ACHN (cell line): ENCODE data around the gene ID2.
A peak's percentile ranks its signal among the peaks of the same experiment; 100 is the strongest.

ENCODE experiments used
- DNase-seq: peaks from one replicate; pipeline ENCODE4 v3.0.0-alpha.2; 2015
- in situ Hi-C: cut with HindIII; loops from 2 replicates; pipeline ENCODE4 v1.10.0; 2017; ENCODE audit warnings: low sequenced_read_pairs, low pct_ligation_motif_present, low pct_unique_long_range_greater_than_20kb

The ID2 gene

DNA sequence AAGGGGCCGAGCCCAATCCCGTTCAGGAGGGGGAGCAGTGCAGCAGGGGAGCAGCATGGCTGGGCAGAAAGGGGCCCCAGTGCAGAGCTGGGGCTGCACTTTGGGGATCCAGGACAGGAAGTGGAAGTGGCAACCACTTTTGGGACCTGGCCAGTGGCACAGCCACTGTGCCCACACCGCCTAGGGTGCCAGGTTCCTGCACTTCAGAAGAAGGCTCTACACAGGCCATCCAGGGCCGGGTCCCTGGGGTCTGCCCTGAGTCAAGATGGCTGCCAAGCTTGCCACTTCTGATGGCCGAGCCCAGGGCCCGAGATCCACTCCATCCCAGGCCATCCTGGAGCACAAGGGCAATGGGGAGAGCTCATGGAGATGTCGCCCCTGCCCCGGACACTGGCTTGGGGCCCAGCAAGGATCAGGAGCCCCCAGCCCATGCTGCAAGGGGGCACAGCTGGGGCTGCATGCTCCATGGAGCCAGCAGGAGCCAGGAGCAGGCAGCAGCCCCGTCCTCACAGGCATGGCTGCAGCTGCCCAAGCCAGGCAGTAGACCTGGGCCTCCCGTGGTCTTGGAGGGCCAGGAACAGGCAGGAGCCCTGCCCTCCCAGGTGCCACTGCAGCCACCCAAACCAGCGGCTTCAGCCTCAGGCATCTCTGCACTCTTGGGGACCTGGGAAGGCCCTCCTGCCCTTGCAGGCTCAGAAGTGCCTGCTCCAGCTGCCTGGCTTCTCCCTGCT is 35.0 kb upstream of the ID2 start:
- no peak for DNase-seq
- in situ Hi-C loops, result no loop called here

- no peak for DNase-seq
- in situ Hi-C loops, result no loop called here
These were observed 34.4 kb upstream of the ID2 start for GRCh38 chr2:8647462-8647857.

DNA sequence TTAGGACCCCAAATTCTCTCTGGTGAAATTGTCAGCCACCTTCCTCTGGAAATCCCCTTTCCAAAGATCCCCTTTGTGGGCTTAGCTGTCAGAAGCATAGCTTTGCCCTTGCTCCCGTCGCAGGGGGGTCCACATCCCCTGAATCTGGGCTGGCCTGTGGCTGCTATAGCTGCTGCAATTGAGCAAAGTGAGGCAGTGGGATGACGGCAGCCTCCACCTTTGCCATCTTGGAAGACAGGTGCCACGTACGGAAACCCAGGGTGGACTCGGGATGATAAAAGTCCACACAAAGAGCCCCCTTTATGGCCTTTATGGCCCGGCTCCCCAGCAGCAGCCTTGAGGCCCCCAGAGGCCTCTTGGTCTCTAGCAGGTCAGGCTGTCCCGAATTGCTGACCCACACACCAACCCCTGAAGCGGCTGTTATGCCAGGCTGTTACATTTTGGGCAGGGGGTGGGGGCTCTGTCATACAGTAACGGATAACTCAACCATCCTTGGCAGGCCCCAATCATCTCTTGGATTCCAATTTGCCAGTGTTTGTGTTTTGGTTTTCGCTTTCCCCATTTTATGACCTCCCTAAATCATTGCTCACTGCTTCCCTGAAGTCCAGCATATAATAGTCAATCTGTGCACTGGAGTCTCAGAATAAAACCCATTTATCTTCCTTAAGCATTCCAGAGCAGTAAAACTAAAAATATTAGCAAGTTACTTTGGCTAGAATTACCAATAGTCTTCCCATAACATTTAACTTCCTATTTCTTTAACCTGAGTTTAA is 33.2 kb upstream of the ID2 start:
- no peak for DNase-seq
- in situ Hi-C loops, result no loop called here

GRCh38 chr2:8649718-8650117 is 32.1 kb upstream of the ID2 start:
- in situ Hi-C loops, result no loop called here
- DNase-seq, result no peak

GRCh38 chr2:8650256-8650655 is 31.6 kb upstream of the ID2 start:
- in situ Hi-C loops, result no loop called here
- no peak for DNase-seq

- DNase-seq, result no peak
- in situ Hi-C loops, result no loop called here
These were observed 29.0 kb upstream of the ID2 start for GRCh38 chr2:8652774-8653426.

DNA sequence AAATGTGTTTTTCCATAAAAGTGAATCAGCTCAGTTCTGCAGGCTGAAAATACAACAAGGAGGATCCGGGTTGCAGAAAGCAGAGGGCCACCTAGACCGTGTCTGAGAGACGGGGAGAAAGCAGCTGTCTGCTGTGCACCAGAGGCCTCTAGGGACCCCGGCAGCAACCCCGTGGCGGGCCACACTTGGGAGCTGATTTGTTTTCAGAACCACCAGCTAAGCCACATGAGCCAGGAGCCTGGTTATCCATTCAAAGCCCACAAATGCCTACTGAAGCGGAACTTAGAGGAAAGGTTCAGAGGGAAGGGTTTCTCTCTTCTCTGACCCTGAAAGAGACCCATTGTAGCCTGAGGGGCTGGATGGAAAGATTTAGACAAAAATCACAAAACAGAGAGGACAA is 28.4 kb upstream of the ID2 start:
- no peak for DNase-seq
- in situ Hi-C loops, result no loop called here

DNA sequence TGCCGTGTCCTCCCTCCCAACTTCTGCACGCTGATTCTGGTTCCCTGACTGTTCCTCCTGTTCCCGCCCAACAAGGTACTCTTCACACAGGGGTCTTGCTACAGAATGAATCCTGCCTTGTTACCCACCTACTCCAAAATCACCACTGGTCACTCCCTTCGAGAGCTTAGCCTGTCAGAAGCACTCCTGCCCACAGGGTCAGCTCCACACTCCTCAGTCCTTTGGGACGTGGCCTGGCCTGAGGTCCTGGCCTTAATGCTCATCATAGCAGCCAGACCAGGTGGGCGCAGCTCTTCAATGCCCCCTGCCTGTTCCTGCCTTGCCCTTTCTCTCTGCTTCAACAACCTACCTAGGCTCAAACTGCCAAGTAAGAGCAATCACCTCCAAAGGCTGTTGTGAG is 27.8 kb upstream of the ID2 start:
- no peak for DNase-seq
- in situ Hi-C loops, result no loop called here

- no peak for DNase-seq
- in situ Hi-C loops, result no loop called here
These were observed 27.4 kb upstream of the ID2 start for GRCh38 chr2:8654483-8654882.

DNA sequence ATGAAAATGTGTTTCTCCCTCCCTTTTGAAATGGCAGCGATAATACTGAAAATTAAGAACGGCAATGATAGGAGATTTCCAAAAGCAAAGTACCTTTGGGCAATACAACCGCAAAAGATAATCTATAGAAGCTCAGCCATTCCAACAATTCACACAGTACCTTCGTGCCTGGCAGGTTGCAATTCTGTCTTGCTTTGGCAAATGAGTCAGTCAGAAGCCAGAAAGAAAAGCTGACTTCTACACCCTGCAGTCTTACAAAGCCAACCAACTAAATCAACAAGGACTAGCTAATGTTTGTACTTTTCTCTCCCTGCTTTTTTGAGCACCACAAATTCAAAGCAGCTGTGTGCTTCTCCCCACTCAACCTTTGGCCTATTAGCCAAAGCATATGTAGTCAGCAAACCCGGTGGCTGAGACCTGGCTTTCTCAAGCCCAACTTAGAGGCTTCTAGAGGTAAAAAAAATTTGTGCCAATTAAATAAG is 25.7 kb upstream of the ID2 start:
- DNase-seq, result peak; percentile 12
- in situ Hi-C loops, result no loop called here

DNA sequence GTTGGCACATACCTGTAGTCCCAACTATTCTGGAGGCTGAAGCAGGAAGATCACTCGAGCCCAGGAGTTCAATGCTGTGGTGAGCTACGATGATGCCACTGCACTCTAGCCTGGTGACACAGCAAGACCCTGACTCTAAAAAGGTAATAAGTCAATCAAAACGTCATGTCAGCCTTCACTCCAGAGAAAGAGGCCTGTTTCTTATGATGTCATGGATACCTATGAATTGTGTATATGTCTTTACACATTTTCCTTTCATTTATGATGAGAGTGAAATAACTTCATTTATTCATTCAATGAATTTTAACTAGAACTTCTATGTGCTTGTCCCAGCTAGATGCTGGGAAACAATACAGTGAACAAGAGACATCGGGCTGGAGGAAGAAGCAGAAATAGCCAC is 25.0 kb upstream of the ID2 start:
- in situ Hi-C loops, result no loop called here
- no peak for DNase-seq

DNA sequence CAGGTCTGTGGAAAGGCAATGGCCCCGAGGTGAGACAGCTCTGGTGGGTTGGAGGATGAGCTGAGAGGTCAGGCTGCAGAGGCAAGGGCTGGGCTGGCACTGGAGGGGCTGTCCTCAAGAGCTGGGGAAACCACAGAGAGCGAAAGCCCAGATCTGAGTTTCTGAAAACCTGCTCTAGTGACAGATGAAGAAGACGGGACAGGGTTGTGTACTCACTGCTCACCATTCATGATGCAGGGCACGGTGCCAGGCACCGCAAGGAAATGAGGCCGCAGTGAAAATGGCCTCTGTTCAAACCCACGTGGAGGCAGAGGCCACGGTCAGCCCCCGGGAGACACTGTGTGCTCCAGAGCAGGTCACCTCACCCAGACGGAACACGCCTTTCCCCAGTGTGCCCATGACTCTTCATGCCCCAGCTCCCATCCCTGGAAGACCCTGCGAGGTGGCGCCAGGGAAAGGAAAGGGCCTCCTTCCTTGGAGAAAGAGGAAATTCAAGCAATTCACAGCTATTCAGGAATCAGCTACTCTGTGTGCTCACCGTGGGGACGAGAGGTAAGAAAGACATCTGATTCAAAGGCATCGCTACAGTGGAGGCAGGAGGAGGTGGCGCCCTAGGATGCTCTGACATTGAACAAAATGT is 24.3 kb upstream of the ID2 start:
- in situ Hi-C loops, result no loop called here
- no peak for DNase-seq

- no peak for DNase-seq
- in situ Hi-C loops, result no loop called here
These were observed 23.6 kb upstream of the ID2 start for GRCh38 chr2:8658064-8658862.

DNA sequence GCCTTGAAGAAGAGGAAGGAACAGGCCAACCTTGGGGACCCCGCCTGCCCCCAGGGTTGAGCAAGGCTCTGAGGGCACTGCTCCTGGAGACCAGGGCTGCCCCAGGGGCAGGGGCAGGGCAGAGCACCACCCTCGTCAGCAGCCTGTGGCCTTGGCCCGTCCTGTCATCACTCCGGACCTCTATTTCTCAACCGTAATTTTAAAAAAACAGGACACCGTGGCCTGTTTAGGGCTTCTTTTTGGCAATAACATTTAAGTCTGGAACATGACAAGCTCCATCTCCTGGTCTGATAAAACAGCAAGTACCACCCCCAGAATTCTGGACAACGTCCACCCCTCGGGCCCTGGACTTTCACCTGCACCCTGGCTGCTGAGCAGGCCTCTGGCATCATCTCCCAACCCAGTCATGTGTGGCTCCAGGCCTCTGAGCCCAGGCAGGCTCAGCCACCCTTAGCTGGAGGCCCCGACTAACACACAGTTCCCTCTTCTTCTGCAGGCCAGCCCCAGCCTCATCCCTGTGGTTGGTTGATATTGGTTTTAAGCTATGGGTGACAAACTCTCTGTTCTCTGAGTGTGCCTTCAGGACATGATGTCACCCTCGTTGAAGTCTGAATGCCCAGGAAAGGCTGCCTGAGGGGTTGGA is 22.6 kb upstream of the ID2 start:
- DNase-seq, result no peak
- in situ Hi-C loops, result no loop called here

GRCh38 chr2:8659735-8660492 is 21.9 kb upstream of the ID2 start:
- DNase-seq, result no peak
- in situ Hi-C loops, result no loop called here

DNA sequence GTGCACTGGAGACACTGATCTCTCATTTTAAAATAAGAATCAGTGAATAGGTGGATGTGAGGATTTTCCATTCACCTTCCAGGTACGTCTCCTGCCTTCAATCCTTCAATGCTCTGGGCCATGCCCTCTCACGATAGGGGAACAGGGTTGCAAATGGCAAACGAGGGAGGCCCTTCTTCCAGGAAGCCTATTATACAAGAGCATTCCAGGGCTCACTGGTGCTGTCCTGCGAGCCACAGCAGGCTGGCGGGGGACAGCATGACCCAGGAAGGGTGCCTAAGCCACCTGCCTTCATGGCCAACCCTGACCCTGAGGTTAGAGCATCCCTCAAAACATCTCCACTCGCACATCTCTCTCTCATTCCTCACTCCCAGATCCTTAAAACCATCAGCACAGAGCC is 20.6 kb upstream of the ID2 start:
- in situ Hi-C loops, result no loop called here

DNA sequence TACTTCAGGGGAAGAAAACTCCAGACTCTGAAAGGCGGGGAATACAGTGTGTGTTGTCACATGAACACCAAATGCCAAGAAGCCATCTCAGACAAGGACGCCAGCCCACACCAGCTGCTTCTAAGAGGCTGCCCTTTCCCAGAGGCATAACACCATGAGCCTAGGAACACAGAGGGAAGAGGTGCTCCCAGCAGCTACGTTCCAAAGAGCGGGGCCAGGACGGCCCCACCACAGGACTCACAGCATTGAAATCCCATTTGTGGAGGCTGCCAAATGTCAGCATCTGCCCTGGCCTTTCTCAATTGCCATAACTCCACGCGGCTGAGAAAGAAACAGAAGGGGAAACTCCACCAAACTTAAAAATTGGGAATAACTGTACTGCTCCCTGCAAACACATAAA is 20.1 kb upstream of the ID2 start:
- no peak for DNase-seq
- in situ Hi-C loops, result no loop called here

More for the DNA sequence above, 20.6 kb upstream of the ID2 start:
- DNase-seq, result no peak
